Measurements from ENCODE around the gene PTH1R. TPM values are rescaled to one million over a fixed set of nuclear protein-coding genes. Genes with fewer than 3 reads are reported as not detected.

The PTH1R gene
- polyA plus RNA-seq, 2 of the 4 experiments (the other 2 are of a cell fraction) = 0.45 to 0.53 TPM

- no peaks in the 10 kb centered on the region for H3K4me1 ChIP-seq
- ATAC-seq = no peak
Measured at GRCh38 chr3:46852839-46853355, 24.6 kb upstream of the PTH1R start.

DNA sequence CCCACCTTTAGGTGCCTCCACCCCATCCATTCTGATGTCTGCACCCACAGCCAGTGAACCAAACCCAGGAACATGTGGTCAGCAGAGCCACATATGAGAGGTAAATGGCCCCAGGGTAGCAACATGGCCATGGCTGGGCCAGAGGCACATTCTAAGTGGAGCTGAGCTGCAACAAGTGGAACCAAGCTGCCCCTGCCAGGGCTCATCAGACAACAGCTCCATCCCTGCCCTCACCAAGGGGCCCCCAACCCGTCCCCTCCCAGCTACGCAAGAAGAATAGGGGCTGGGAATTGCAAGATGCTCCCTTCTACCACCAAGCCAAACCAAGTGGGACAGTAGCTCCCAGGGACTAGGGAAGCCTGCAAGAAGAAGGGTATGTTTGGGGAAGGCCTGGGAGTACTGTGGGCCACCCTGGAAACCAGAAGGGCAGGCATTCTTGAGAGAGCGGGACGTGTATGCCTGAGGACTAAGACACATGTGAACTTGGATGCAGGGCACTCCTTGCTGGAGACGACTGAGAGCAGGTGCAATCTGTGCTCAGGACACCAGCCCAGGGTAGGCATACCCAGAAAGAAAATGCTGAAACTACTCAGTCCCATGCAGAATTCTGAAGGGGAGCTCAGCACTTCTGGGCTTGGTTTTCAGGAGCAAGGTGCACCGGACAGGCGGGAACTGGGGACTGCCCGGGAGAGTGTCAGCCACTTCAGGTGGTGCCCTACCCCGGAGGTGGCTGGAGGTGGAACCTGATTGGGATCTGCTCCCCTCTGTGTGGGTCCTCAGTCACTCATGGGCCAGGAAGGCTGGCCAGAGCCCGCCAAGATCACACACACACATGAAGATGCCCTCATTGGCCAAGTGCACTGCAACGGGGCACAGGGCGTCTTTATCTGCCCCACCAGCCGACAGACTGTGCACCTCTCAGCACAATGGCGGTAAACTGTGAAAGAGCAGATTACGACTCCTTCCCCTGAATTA, 23.8 kb upstream of the PTH1R start:
- DNase-seq (ENCODE audit: low read depth in 1 of 2, low spot score in 1 of 2) (no peak), FAIRE-seq (no peak), ATAC-seq (no peak)
- ChIA-PET POLR2A (no interaction called here), CTCF (interaction anchor here (0.6 to 4.7 kb wide), 5 partner anchors 9 to 380 kb away, joined by 3 to 20 read pairs (median 3); no protein-coding TSS in a partner anchor)
- WGBS (ENCODE audit: missing lambda C conversion rate) = 65% methylated on average over 7 of the region's 15 CpGs
- Histone ChIP-seq H3K4me2 (no peak overlapping the region), H3K9me3 (no peaks in the 10 kb centered on the region), H3K27ac (no peak overlapping the region), H3K4me3 (no peak overlapping the region), H3K4me1 (no peaks in the 10 kb centered on the region)
- TF ChIP-seq MAFK (IDR thresholded peaks at IDR 0.05; ENCODE audit: partially characterized antibody) = no peak
- no peak for TF ChIP-seq SMC3 (IDR thresholded peaks at IDR 0.05)
- no peak for TF ChIP-seq RAD21 (conservative IDR thresholded peaks at IDR 0.05 in 1 of 2, IDR thresholded peaks at IDR 0.05 in 1 of 2)
- TF ChIP-seq HOXB5 (CRISPR knock-in tag; IDR thresholded peaks at IDR 0.05) = no peak
- no peak for TF ChIP-seq EP300 (IDR thresholded peaks at IDR 0.05)
- no peak for TF ChIP-seq ELK1 (IDR thresholded peaks at IDR 0.05; ENCODE audit: low read depth, low read length)
- no peak for TF ChIP-seq FOXS1 (CRISPR knock-in tag; IDR thresholded peaks at IDR 0.05)
- no peak for TF ChIP-seq POLR2AphosphoS2 (conservative IDR thresholded peaks at IDR 0.05; ENCODE audit: low read length)
- TF ChIP-seq KDM1A (IDR thresholded peaks at IDR 0.05; ENCODE audit: low read depth) = no peak
- TF ChIP-seq CEBPB (IDR thresholded peaks at IDR 0.05) = no peak
- TF ChIP-seq, protein P1, sequence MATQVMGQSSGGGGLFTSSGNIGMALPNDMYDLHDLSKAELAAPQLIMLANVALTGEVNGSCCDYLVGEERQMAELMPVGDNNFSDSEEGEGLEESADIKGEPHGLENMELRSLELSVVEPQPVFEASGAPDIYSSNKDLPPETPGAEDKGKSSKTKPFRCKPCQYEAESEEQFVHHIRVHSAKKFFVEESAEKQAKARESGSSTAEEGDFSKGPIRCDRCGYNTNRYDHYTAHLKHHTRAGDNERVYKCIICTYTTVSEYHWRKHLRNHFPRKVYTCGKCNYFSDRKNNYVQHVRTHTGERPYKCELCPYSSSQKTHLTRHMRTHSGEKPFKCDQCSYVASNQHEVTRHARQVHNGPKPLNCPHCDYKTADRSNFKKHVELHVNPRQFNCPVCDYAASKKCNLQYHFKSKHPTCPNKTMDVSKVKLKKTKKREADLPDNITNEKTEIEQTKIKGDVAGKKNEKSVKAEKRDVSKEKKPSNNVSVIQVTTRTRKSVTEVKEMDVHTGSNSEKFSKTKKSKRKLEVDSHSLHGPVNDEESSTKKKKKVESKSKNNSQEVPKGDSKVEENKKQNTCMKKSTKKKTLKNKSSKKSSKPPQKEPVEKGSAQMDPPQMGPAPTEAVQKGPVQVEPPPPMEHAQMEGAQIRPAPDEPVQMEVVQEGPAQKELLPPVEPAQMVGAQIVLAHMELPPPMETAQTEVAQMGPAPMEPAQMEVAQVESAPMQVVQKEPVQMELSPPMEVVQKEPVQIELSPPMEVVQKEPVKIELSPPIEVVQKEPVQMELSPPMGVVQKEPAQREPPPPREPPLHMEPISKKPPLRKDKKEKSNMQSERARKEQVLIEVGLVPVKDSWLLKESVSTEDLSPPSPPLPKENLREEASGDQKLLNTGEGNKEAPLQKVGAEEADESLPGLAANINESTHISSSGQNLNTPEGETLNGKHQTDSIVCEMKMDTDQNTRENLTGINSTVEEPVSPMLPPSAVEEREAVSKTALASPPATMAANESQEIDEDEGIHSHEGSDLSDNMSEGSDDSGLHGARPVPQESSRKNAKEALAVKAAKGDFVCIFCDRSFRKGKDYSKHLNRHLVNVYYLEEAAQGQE (IDR thresholded peaks at IDR 0.05) = no peak
- TF ChIP-seq, protein P2, sequence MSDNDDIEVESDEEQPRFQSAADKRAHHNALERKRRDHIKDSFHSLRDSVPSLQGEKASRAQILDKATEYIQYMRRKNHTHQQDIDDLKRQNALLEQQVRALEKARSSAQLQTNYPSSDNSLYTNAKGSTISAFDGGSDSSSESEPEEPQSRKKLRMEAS (IDR thresholded peaks at IDR 0.05) = no peak

More at GRCh38 chr3:46852839-46853355, 24.6 kb upstream of the PTH1R start:
- TF ChIP-seq CHD4 (IDR thresholded peaks at IDR 0.05; ENCODE audit: borderline replicate concordance) (no peak), HOXB13 (CRISPR knock-in tag; IDR thresholded peaks at IDR 0.05; ENCODE audit: low read depth) (no peak), KDM1A (IDR thresholded peaks at IDR 0.05; ENCODE audit: low read depth) (no peak), ZSCAN20 (CRISPR knock-in tag; IDR thresholded peaks at IDR 0.05) (no peak)
- TF ChIP-seq, protein P2 (IDR thresholded peaks at IDR 0.05) = no peak
- Histone ChIP-seq H3K9me3 (no peaks in the 10 kb centered on the region), H3K4me2 (no peak overlapping the region), H3K27ac (no peak overlapping the region), H3K4me3 (no peak overlapping the region)
- FAIRE-seq (no peak), DNase-seq (ENCODE audit: low read depth in 1 of 2, low spot score in 1 of 2) (no peak)
- ChIA-PET CTCF (interaction anchor here (4.7 kb wide), 1 partner anchor 15 kb away, joined by 20 read pairs; no protein-coding TSS in a partner anchor), POLR2A (no interaction called here)
- WGBS (ENCODE audit: missing lambda C conversion rate) = no CpG with 5 or more reads among the region's 2 CpGs
